Umbilical cord (tissue), 2 donors: ENCODE measurements around the gene LRRC37B. TPM values are rescaled to one million over a fixed set of nuclear protein-coding genes. Genes with fewer than 3 reads are reported as not detected.
"Not testable (repeated sequence)": the region's sequence is repeated elsewhere in the genome, so short reads cannot be mapped to it uniquely, and the experiment has no call there.

ENCODE experiments used
- DNase-seq: peaks from one replicate; pipeline ENCODE4 v3.0.0-alpha.2; 2015; ENCODE audit warnings: low spot score
- total RNA-seq: library from RNA; depleted of rRNA; stranded (reverse); fragments of >200 nt; gene quantifications from one replicate; pipeline ENCODE4 v1.2.3, GENCODE V29; 2014; ENCODE audit warnings: low replicate concordance; ENCODE audit not compliant: insufficient read depth

Gene LRRC37B
- 24.6 TPM for total RNA-seq

GRCh38 chr17:32006957-32007462, at the start of gene LRRC37B:
LRRC37B (plus strand) TSS chr17:32007383; CDS start chr17:32021393, 14,010 bp downstream.
- DNase-seq: peak; percentile 90

GRCh38 chr17:31964131-31964530, 43.1 kb upstream of the LRRC37B start:
- DNase-seq: not testable (repeated sequence)

- no peak for DNase-seq
These were observed 39.5 kb upstream of the LRRC37B start for GRCh38 chr17:31967648-31968047.

GRCh38 chr17:31970416-31970815, 36.8 kb upstream of the LRRC37B start:
- not testable (repeated sequence) for DNase-seq

GRCh38 chr17:31974269-31975071, 32.7 kb upstream of the LRRC37B start:
- not testable (repeated sequence) for DNase-seq

GRCh38 chr17:31975391-31975790, 31.8 kb upstream of the LRRC37B start:
- DNase-seq: not testable (repeated sequence)

- DNase-seq: not testable (repeated sequence)
These were observed 15.4 kb upstream of the LRRC37B start for GRCh38 chr17:31991821-31992220.

- no peak for DNase-seq
These were observed 10.2 kb upstream of the LRRC37B start for GRCh38 chr17:31997005-31997404.

GRCh38 chr17:32007463-32008298, 498 bp downstream of the LRRC37B start:
- DNase-seq: peak; percentile 60

- no peak for DNase-seq
These were observed 2.0 kb downstream of the LRRC37B start for GRCh38 chr17:32009262-32009542.

GRCh38 chr17:32010114-32010513, 2.9 kb downstream of the LRRC37B start:
- DNase-seq: no peak

GRCh38 chr17:32015245-32016013, 8.2 kb downstream of the LRRC37B start:
- DNase-seq: no peak

GRCh38 chr17:32016231-32016630, 9.0 kb downstream of the LRRC37B start:
- no peak for DNase-seq

- DNase-seq: no peak
These were observed 12.0 kb downstream of the LRRC37B start for GRCh38 chr17:32019228-32019627.

GRCh38 chr17:32020943-32021614, 13.9 kb downstream of the LRRC37B start:
- DNase-seq: no peak

- DNase-seq: no peak
These were observed 14.4 kb downstream of the LRRC37B start for GRCh38 chr17:32021615-32021955.

GRCh38 chr17:32022554-32022953, 15.4 kb downstream of the LRRC37B start:
- DNase-seq: not testable (repeated sequence)

GRCh38 chr17:32027271-32027670, 20.1 kb downstream of the LRRC37B start:
- not testable (repeated sequence) for DNase-seq

GRCh38 chr17:32033223-32033622, 26.0 kb downstream of the LRRC37B start:
- no peak for DNase-seq

GRCh38 chr17:32033812-32034211, 26.6 kb downstream of the LRRC37B start:
- not testable (repeated sequence) for DNase-seq

GRCh38 chr17:32040246-32040645, 33.1 kb downstream of the LRRC37B start:
- not testable (repeated sequence) for DNase-seq
